Cardiac fibroblast (primary cell): ENCODE data around the gene CLTB.

Experiments
- DNase-seq, 2 donors: peaks; one replicate each; pipeline versions ENCODE4 v3.0.0 to v3.0.0-alpha.2; 2010; ENCODE audit warnings: low read depth in 2 of 2
- H3K4me3 ChIP-seq, 2 donors: replicated peaks in 1 of 2; 1 replicate in 1 of 2; 2 replicates in 1 of 2; pipeline ENCODE4 v1.5.1; 2011; ENCODE audit warnings: low read depth in 2 of 2, low read length in 2 of 2, mild to moderate bottlenecking in 2 of 2, moderate library complexity in 1 of 2
- CTCF ChIP-seq: IDR thresholded peaks from one replicate; pipeline ENCODE4 v1.5.1; 2011; ENCODE audit warnings: low read depth, mild to moderate bottlenecking, low read length, inconsistent platforms

The CLTB gene

GRCh38 chr5:176394096-176394495 is 22.2 kb downstream of the CLTB start:
- no peak for TF ChIP-seq CTCF
- DNase-seq: no peak
- H3K4me3 ChIP-seq: no peak overlapping the region

- H3K4me3 ChIP-seq: no peak overlapping the region
- TF ChIP-seq CTCF: no peak
- no peak for DNase-seq
These were observed 23.8 kb downstream of the CLTB start for GRCh38 chr5:176392526-176392925.

- H3K4me3 ChIP-seq: no peak overlapping the region
- no peak for DNase-seq
- TF ChIP-seq CTCF: no peak
These were observed 24.3 kb downstream of the CLTB start for GRCh38 chr5:176391999-176392398.

- DNase-seq: no peak
- no peak for TF ChIP-seq CTCF
- H3K4me3 ChIP-seq: no peak overlapping the region
These were observed 24.9 kb downstream of the CLTB start for GRCh38 chr5:176391479-176391878.

- no peak for DNase-seq
These were observed 26.9 kb downstream of the CLTB start for GRCh38 chr5:176389135-176390123.

GRCh38 chr5:176388444-176389134 is 27.8 kb downstream of the CLTB start, which contains the start of the genes HIGD2A and NOP16:
TSS of gene HIGD2A (plus strand) at chr5:176388751. CDS start at chr5:176388820, 69 bp downstream.
TSS of gene NOP16 (minus strand) at chr5:176388598. CDS start at chr5:176388539, 59 bp downstream.
- peak within 1 kb of the TSS; percentile 95 to 99 for H3K4me3 ChIP-seq
- DNase-seq: peak; percentile 99
- TF ChIP-seq CTCF: no peak

More at GRCh38 chr5:176389135-176390123, 26.9 kb downstream of the CLTB start:
- peak overlapping the region; percentile 95 to 99 for H3K4me3 ChIP-seq
- no peak for TF ChIP-seq CTCF
